ENCODE measurements around the gene MDH2. TPM values are rescaled to one million over a fixed set of nuclear protein-coding genes. Genes with fewer than 3 reads are reported as not detected.
A peak's percentile ranks its signal among the peaks of the same experiment; 100 is the strongest.

The MDH2 gene
- total and polyA plus RNA-seq, 2 experiments from 2014 or later: 150 to 180 TPM

GRCh38 chr7:76047305-76047810 is 548 bp upstream of the MDH2 start:
- ATAC-seq: no peak
- peak overlapping the region; percentile 95 for H2AFZ ChIP-seq

More at GRCh38 chr7:76047305-76047810, 548 bp upstream of the MDH2 start:
- Histone ChIP-seq H3F3A (replicated peaks; ENCODE audit: low read depth) (no peaks in the 10 kb centered on the region; the same call in 1 of the 2 replicates), H3K27ac (ENCODE audit: low read depth) (peak overlapping the region; percentile 96), H3K27me3 (ENCODE audit: insufficient read depth) (no peaks in the 10 kb centered on the region), H3K4me1 (ENCODE audit: insufficient read depth) (peaks cover 6% of the 10 kb centered on the region), H3K79me2 (replicated peaks; ENCODE audit: insufficient read depth) (peaks cover 78% of the 10 kb centered on the region), H3K9me2 (ENCODE audit: insufficient read depth) (no peaks in the 10 kb centered on the region; the same call in 1 of the 2 replicates), H3K4me2 (peak overlapping the region; percentile 98), H3K4me3 (peak overlapping the region; percentile 95), H4K20me1 (replicated peaks; ENCODE audit: insufficient read depth) (peaks cover 25% of the 10 kb centered on the region), H3K36me3 (ENCODE audit: insufficient read depth) (peaks cover 6% of the 10 kb centered on the region; the same call in 1 of the 2 replicates)
- Mint-ChIP-seq H3K4me3 (peak overlapping the region; percentile 95), H3K27ac (peak overlapping the region; percentile 97), H3K27me3 (ENCODE audit: insufficient read depth, low read depth, poor library complexity) (peaks cover 4% of the 10 kb centered on the region), H3K4me1 (peaks cover 15% of the 10 kb centered on the region), H3K36me3 (ENCODE audit: low read depth) (peaks cover 27% of the 10 kb centered on the region), H3K9me3 (no peaks in the 10 kb centered on the region)
- TF ChIP-seq EZH2phosphoT487 (IDR thresholded peaks at IDR 0.05; ENCODE audit: unreplicated experiment): no peak
- TF ChIP-seq JUNB (IDR thresholded peaks at IDR 0.05; ENCODE audit: unreplicated experiment): no peak
- TF ChIP-seq STAT1 (IDR thresholded peaks at IDR 0.05; ENCODE audit: unreplicated experiment): no peak
- no peak for TF ChIP-seq ZNF331 (CRISPR knock-in tag; IDR thresholded peaks at IDR 0.05; ENCODE audit: low read depth)
- no peak for TF ChIP-seq CTCF (conservative IDR thresholded peaks at IDR 0.05; ENCODE audit: low read depth in 2 of 2)
- TF ChIP-seq POLR2AphosphoS5 (IDR thresholded peaks at IDR 0.05; ENCODE audit: low read depth): no peak
- no peak for TF ChIP-seq REST (IDR thresholded peaks at IDR 0.05; ENCODE audit: unreplicated experiment)
- no peak for DNase-seq (ENCODE audit: low spot score)
